ENCODE data around the gene GRB10.

- TF ChIP-seq POLR2A (IDR thresholded peaks at IDR 0.05; ENCODE audit: low read depth, low read length): no peak
- no peak for TF ChIP-seq POLR2AphosphoS5 (IDR thresholded peaks at IDR 0.05; ENCODE audit: low read depth, low read length)
These were observed 39.4 kb upstream of the GRB10 start for GRCh38 chr7:50822110-50822509.

Measured in GM12892 (cell line).